NOMO-1 treated with dmso at 0.1 percent for 144 hours (cell line): Measurements from ENCODE around the gene LMTK3.
"Not testable (repeated sequence)": the region's sequence is repeated elsewhere in the genome, so short reads cannot be mapped to it uniquely, and the experiment has no call there.

Experiments used
- DNase-seq: peaks from one replicate; lab custom pipeline; 2025; ENCODE audit not compliant: unreplicated experiment; lab: John Stamatoyannopoulos, UW

The LMTK3 gene

GRCh38 chr19:48489608-48490216, 21.9 kb downstream of the LMTK3 start:
- peak; percentile 55 for DNase-seq

DNA sequence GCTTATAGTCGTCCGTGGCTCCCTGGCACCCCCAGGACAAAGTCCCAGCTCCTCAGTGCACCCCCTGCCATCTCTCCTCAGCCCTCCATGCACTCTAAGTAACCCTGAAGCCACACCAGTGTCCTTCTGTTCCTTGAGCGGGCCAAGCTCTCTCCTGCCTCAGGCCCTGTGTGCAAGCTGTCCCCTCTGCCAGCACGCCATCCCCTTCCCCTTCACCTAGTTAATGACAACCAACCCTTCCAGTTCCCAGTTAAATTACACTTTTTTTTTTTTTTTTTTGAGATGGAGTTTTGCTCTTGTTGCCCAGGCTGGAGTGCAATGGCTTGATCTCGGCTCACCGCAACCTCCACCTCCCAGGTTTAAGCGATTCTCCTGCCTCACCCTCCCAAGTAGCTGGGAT, 23.2 kb downstream of the LMTK3 start:
- not testable (repeated sequence) for DNase-seq

GRCh38 chr19:48487948-48488347, 23.7 kb downstream of the LMTK3 start:
- no peak for DNase-seq

DNA sequence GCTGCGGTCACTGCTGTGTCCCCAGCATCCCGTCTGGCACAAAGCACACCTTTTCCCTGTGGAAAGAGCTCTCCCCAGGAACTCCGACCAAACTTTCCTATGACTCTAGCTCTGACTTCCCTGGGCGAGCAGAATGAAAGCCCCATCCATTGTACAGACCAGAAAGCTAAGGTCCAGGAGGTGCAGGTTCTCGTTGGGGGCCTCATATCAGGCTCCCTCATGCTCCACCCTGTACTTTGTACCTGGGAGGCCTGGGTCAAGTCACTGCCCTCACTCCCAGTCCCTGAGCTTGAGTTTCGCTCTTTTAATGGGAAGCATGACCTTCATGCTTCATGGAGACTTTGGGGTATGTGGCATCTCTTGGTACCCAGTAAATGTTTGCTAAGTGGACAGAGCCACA, 24.1 kb downstream of the LMTK3 start:
- DNase-seq: no peak

GRCh38 chr19:48486706-48487105, 24.9 kb downstream of the LMTK3 start:
- not testable (repeated sequence) for DNase-seq

GRCh38 chr19:48484931-48485612, 26.6 kb downstream of the LMTK3 start:
- no peak for DNase-seq

DNA sequence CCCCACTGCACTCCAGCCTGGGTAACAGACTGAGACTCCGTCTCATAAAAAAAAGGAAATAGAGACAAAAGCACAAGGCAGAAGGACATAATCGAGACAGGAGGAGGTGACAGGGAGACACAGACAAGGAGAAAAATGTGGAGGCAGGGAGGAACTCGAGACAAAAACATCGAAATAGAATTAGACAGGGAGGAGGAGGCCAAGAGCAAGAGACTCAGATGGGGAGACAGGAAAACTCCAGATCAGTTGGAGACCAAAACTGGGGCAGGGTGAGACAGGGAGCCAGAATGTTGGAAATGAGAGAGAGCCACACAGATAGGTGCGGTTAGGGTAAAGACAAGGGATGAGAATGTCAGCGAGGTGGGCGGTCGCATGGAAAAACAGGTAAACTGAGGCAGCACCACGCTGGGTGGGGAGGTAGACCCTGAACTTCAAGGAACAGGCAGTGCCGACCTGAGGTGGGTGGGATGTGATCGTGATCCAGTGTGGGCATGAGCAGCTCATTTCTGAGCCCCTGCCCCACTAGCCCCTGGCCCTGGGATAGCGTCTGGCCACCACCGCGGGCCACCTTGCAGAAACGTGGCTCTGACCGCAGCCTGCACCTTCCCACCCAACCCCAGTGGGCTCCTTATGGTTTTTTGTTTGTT, 27.3 kb downstream of the LMTK3 start:
- DNase-seq: no peak

DNA sequence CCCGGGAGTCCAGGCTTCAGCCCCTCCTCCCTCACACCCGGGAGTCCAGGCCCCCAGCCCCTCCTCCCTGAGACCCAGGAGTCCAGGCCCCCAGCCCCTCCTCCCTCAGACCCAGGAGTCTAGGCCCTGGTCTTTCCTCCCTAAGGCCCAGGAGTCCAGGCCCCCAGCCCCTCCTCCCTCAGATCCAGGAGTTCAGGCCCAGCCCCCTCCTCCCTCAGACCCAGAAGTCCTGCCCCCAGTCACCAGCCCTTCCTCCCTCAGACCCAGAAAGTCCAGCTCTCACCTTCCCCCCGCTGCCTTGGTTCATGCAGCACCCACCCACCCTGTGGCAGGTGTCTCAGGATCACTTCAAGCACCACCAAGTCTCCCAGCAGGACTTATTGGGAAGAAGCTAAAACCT, 28.3 kb downstream of the LMTK3 start:
- DNase-seq: no peak

GRCh38 chr19:48481846-48482639, 29.6 kb downstream of the LMTK3 start:
- DNase-seq: no peak

- no peak for DNase-seq
These were observed 30.8 kb downstream of the LMTK3 start for GRCh38 chr19:48480558-48481500.

DNA sequence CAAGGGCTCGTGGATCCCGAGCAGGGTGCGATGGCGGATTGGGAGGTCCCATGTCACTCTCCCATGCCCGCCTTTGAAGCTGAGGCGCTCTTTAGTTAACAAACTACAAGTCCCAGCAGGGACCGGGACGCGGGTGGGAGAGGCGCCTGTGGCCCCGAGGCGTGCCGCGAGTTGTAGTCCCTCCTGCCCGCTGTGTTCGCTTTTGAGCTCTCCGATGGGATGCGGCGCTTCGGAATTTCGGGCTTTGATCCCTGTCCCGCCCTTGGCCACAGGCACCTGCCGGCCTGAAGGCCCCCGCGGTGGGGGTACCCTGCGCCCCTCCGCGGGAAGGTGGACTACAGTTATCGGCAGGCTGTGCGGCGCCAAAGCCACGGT, 31.5 kb downstream of the LMTK3 start:
- DNase-seq: no peak

DNA sequence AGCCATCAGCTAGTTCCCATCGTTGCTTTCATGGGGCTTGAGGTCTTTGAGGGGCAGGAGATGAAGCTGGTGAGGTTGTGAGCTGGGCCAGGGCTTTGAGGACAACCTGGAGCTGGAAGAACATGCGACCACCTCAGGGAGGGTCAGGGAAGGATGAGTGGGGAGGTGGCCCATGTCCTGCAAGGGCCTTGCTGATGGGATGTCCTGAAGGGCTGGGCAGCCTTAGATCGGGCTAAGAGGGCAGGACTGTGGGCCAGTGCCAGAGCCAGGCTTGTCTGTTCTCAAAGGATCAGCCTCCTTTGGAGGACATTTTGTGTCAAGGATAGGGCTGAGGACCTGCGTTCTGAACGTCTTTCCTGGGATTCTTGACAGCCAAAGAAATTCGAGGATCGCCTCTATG, 31.9 kb downstream of the LMTK3 start:
- DNase-seq: no peak

GRCh38 chr19:48478339-48479256, 33.0 kb downstream of the LMTK3 start:
- DNase-seq: no peak

GRCh38 chr19:48477698-48478338, 33.8 kb downstream of the LMTK3 start:
- DNase-seq: no peak

DNA sequence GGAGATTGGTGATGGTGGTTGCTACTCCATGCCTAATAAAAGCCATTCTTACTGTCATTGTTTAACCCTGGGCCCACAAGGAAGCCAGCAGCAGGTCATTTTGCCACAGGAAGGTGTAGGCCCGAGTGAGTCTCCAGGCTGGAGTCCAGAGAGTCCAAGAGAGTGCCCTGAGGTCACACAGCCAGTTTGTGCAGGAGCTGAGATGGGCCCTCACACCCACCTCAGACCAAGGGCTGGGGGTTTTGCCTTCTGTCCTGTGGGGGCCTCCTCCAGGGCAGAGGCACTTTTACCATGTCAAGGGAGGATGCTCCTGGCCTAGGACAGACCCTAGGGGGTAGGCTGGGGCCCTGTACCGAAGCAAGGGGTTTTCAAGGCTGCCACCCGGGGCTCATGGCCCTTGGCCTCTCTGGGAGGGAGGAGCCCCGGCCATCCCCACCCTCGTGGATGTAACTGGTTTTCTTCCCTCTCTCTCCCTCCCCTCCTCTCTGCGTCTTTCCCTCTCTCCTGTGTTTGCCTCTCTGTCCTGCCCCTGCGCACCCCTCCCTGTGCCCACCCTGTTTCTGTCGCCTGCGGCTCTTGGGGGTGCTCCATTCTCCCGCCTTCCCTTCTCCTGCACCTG, 34.5 kb downstream of the LMTK3 start:
- no peak for DNase-seq

DNA sequence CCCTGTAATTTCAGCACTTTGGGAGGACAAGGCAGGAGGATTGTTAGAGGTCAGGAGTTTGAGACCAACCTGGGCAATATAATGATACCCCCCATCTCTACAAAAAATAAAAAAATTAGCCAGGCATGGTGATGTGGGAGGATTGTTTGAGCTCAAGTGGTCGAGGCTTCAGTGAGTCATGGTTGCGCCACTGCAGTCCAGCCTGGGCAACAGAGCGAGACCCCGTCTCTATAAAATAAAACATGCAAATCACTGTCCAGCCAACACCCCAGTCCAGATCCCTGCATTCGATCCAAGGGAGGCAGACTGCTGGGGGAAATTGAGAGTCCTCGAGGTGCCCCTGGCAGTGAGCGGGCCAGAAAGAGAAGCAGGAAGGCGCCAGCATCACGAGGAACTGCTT, 35.5 kb downstream of the LMTK3 start:
- DNase-seq: no peak

- DNase-seq: no peak
These were observed 36.1 kb downstream of the LMTK3 start for GRCh38 chr19:48475369-48476068.

- no peak for DNase-seq
These were observed 37.5 kb downstream of the LMTK3 start for GRCh38 chr19:48474084-48474592.
